ENCODE data around the gene HNMT. TPM values are rescaled to one million over a fixed set of nuclear protein-coding genes. Genes with fewer than 3 reads are reported as not detected.

Gene HNMT
- total and polyA plus RNA-seq, 2 of the 13 experiments (the other 11 are each of a cell fraction or from before 2014, with no cell fraction given) = 279 to 309 TPM

- 0 out of 2 replicates have a peak, but pooled peaks have one; percentile 2 for TF ChIP-seq E2F1 (CRISPR knock-in tag; IDR thresholded peaks at IDR 0.05)
- peak; percentile 86 for TF ChIP-seq NKX3-1 (CRISPR knock-in tag; IDR thresholded peaks at IDR 0.05)
- TF ChIP-seq HNRNPL (IDR thresholded peaks at IDR 0.05; ENCODE audit: low read depth, low read length) = 0 out of 2 replicates have a peak, but pooled peaks have one; percentile 38
- TF ChIP-seq ZNF652 (CRISPR knock-in tag; IDR thresholded peaks at IDR 0.05; ENCODE audit: borderline replicate concordance, low read depth) = peak; percentile 83
- peak; percentile 7; the same call in 1 of the 2 replicates for TF ChIP-seq ZNF800 (CRISPR knock-in tag; IDR thresholded peaks at IDR 0.05)
- TF ChIP-seq REL (CRISPR knock-in tag; conservative IDR thresholded peaks at IDR 0.05) = 0 out of 2 replicates have a peak, but pooled peaks have one; percentile 8
- 0 out of 2 replicates have a peak, but pooled peaks have one; percentile 2 for TF ChIP-seq ZNF468 (CRISPR knock-in tag; IDR thresholded peaks at IDR 0.05)
- TF ChIP-seq POLR2AphosphoS5 (IDR thresholded peaks at IDR 0.05; ENCODE audit: low read depth, low read length) = peak; percentile 15
- TF ChIP-seq AFF4 (CRISPR knock-in tag; IDR thresholded peaks at IDR 0.05) = peak; percentile 57; the same call in 1 of the 2 replicates
- TF ChIP-seq ZNF879 (CRISPR knock-in tag; IDR thresholded peaks at IDR 0.05) = peak; percentile 38; the same call in 1 of the 2 replicates
- no peak for TF ChIP-seq ZNF724P (CRISPR knock-in tag; IDR thresholded peaks at IDR 0.05; ENCODE audit: borderline replicate concordance)
- TF ChIP-seq ZNF367 (CRISPR knock-in tag; IDR thresholded peaks at IDR 0.05; ENCODE audit: borderline replicate concordance) = no peak
- no peak for TF ChIP-seq ZNF704 (CRISPR knock-in tag; IDR thresholded peaks at IDR 0.05; ENCODE audit: borderline replicate concordance)
- TF ChIP-seq KDM3A (CRISPR knock-in tag; IDR thresholded peaks at IDR 0.05; ENCODE audit: low read depth) = 0 out of 2 replicates have a peak, but pooled peaks have one; percentile 28
- 0 out of 2 replicates have a peak, but pooled peaks have one; percentile 67 for TF ChIP-seq ZNF790 (CRISPR knock-in tag; IDR thresholded peaks at IDR 0.05; ENCODE audit: borderline replicate concordance)
Observed at GRCh38 chr2:137964859-137965459, 686 bp downstream of the HNMT start (continued).

Data from HepG2 (cell line).